Prostate gland (tissue), 2 donors: ENCODE measurements around the gene STAT4. TPM values are rescaled to one million over a fixed set of nuclear protein-coding genes. Genes with fewer than 3 reads are reported as not detected.

Source experiments
- DNase-seq: peaks from one replicate; pipeline ENCODE4 v3.0.0-alpha.2; 2019; ENCODE audit warnings: low spot score
- H3K27ac ChIP-seq, 2 donors: fragments of 200-600 bp; sonication (generic); 2 replicates each; pipeline ENCODE4 v1.5.1; 2017 to 2019
- H3K27me3 ChIP-seq: fragments of 200-600 bp; sonication (generic); replicated peaks from 2 replicates; pipeline ENCODE4 v1.5.1; 2019; ENCODE audit not compliant: insufficient read depth
- H3K36me3 ChIP-seq, 2 donors: fragments of 200-600 bp; sonication (generic); 1 replicate in 1 of 2; 2 replicates in 1 of 2; pipeline versions ENCODE4 v1.5.1 to v1.8.1; 2017 to 2019
- H3K4me1 ChIP-seq: fragments of 200-600 bp; sonication (generic); replicated peaks from 2 replicates; pipeline ENCODE4 v1.5.1; 2019
- H3K4me3 ChIP-seq, 2 donors: fragments of 200-600 bp; sonication (generic); 2 replicates each; pipeline ENCODE4 v1.5.1; 2017 to 2019
- H3K9me3 ChIP-seq: fragments of 200-600 bp; sonication (generic); 2 replicates; pipeline ENCODE4 v1.5.1; 2017
- POLR2A ChIP-seq: fragments of 450-650 bp; IDR thresholded peaks from one replicate; pipeline ENCODE4 v1.6.1; 2016; ENCODE audit warnings: antibody characterized with exemption, mild to moderate bottlenecking
- POLR2AphosphoS5 ChIP-seq: sonication (generic); formaldehyde crosslinking; IDR thresholded peaks from one replicate; pipeline ENCODE4 v1.6.1; 2017; ENCODE audit warnings: antibody characterized with exemption
- WGBS: methylation state at CpG from one replicate; pipeline ENCODE4 v1.1.5; 2018; 5-methylcytosine and 5-hydroxymethylcytosine counted together
- intact Hi-C: fragments of 100-400 bp; cut with DNase I; formaldehyde crosslinking; loops from one replicate; pipeline ENCODE4 v1.14.2; 2022
- total RNA-seq, 2 donors: library from RNA; depleted of rRNA; stranded (reverse); fragments of >200 nt; gene quantifications; one replicate each; pipeline ENCODE4 v1.1.0, GENCODE V29; 2016
- TF ChIP-seq, protein P1 (sequence below), 4 experiments: fragments of 200-600 bp in 2 of 4; fragments of 450-650 bp in 2 of 4; sonication (generic) in 2 of 4; IDR thresholded peaks; 1 replicate in 3 of 4; 2 replicates in 1 of 4; pipeline ENCODE4 v1.5.1; 2016 to 2019; ENCODE audit warnings: antibody characterized with exemption in 4 of 4, mild to moderate bottlenecking in 2 of 4, moderate library complexity in 2 of 4

The STAT4 gene
- total RNA-seq, 2 donors from 2014 or later = 0.41 to 8.8 TPM

DNA sequence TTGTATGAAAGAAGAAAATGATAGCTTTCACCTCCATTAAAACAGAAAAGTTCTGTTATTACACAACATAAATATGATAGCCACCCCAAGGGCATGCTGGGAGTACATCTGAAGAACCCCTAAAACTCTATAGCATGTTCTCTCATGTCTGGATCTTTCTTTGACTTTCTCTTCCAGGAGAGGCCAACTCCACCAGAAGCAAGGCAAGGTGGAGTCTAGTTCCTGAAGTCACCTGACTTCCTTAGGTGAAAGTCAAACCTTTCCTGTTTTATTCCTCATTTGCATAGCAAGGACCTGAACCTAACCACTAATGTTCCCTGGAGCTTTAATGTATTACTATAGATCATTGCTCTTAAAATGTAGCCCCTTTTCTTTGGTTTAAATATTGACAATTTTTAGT is 142.5 kb downstream of the STAT4 start:
- no peaks in the 10 kb centered on the region for H3K9me3 ChIP-seq
- H3K27me3 ChIP-seq = no peaks in the 10 kb centered on the region
- no peak for TF ChIP-seq POLR2AphosphoS5
- TF ChIP-seq, protein P1, sequence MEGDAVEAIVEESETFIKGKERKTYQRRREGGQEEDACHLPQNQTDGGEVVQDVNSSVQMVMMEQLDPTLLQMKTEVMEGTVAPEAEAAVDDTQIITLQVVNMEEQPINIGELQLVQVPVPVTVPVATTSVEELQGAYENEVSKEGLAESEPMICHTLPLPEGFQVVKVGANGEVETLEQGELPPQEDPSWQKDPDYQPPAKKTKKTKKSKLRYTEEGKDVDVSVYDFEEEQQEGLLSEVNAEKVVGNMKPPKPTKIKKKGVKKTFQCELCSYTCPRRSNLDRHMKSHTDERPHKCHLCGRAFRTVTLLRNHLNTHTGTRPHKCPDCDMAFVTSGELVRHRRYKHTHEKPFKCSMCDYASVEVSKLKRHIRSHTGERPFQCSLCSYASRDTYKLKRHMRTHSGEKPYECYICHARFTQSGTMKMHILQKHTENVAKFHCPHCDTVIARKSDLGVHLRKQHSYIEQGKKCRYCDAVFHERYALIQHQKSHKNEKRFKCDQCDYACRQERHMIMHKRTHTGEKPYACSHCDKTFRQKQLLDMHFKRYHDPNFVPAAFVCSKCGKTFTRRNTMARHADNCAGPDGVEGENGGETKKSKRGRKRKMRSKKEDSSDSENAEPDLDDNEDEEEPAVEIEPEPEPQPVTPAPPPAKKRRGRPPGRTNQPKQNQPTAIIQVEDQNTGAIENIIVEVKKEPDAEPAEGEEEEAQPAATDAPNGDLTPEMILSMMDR (IDR thresholded peaks at IDR 0.05) = no peak
- no peak for TF ChIP-seq POLR2A
- DNase-seq = no peak
- no peak overlapping the region for H3K27ac ChIP-seq
- intact Hi-C loops = no loop called here
- H3K4me3 ChIP-seq = no peak overlapping the region
- no peaks in the 10 kb centered on the region for H3K4me1 ChIP-seq
- no peaks in the 10 kb centered on the region for H3K36me3 ChIP-seq

GRCh38 chr2:191006997-191007783 is 143.6 kb downstream of the STAT4 start:
- Histone ChIP-seq H3K9me3 (no peaks in the 10 kb centered on the region), H3K27ac (no peak overlapping the region), H3K27me3 (no peaks in the 10 kb centered on the region), H3K4me3 (no peak overlapping the region), H3K4me1 (no peaks in the 10 kb centered on the region), H3K36me3 (no peaks in the 10 kb centered on the region)
- TF ChIP-seq POLR2AphosphoS5 = no peak
- TF ChIP-seq, protein P1 (IDR thresholded peaks at IDR 0.05) = no peak
- no peak for TF ChIP-seq POLR2A
- 49% methylated on average over 4 of the region's 4 CpGs for WGBS
- intact Hi-C loops = no loop called here
- DNase-seq = no peak

DNA sequence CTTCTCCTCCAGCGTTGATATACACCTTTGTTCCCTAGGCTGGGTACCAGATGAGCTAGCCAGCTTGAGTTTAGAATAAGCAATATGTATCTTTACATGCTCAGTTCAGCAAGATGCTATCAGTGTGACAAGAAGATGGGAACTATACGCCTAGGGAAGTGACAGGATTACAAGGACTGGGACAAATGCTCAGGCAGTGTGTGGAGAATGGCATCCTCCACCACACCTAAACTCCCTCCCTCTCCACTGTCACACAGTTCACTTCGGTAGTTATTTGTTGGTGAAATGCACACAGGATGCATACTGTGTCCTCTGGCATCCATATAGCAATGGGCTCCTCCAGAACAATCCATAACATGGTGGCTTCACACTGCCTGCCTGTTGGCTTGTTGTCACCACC is 144.5 kb downstream of the STAT4 start:
- no peaks in the 10 kb centered on the region for H3K9me3 ChIP-seq
- H3K4me1 ChIP-seq = no peaks in the 10 kb centered on the region
- no peak for DNase-seq
- H3K36me3 ChIP-seq = no peaks in the 10 kb centered on the region
- no peak overlapping the region for H3K4me3 ChIP-seq
- no peak overlapping the region for H3K27ac ChIP-seq
- intact Hi-C loops = no loop called here
- no peaks in the 10 kb centered on the region for H3K27me3 ChIP-seq
- TF ChIP-seq POLR2AphosphoS5 = no peak
- TF ChIP-seq POLR2A = no peak
- TF ChIP-seq, protein P1 (IDR thresholded peaks at IDR 0.05) = no peak
- 98% methylated on average over 3 of the region's 3 CpGs for WGBS

DNA sequence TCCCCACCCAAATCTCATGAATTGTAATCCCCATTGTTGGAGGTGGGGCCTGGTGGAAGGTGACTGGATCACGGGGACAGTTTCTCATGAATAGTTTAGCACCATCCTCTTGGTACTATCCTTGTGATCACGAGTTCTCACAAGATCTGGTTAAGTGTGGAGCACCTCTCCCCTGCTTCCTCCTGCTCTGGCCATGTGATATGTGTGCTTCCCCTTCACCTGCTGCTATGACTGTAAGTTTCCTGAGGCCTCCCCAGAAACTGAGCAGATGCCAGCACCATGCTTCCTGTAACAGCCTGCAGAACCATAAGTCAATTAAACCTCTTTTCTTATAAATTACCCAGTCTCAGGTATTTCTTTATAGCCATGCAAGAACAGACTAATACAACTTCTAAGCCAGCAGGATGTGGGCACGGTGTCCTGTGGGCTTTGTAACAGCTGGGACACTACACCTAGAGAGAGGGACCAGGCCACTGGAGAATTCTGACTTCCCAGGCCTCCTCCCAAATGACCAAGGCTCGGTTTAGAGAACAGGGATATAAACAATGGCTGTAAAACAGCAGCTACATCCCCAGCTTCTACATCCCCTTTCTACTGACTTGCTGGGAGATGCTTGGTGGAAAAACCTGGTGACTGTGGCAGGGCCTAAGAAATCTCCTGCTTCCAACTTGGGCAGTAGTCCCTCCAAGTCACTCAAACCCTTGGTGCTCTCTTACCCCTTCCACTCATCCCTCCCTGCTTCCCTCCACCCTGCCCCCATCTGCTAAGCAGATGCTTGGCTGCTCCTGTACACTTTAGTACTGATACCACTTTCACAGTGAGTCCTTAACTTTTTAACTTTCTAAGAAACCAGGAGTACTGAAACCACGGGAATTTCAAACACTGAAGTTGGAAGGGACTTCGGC is 147.1 kb downstream of the STAT4 start:
- no peaks in the 10 kb centered on the region for H3K27me3 ChIP-seq
- no peaks in the 10 kb centered on the region for H3K4me1 ChIP-seq
- H3K4me3 ChIP-seq = no peak overlapping the region
- H3K27ac ChIP-seq = no peak overlapping the region
- no peaks in the 10 kb centered on the region for H3K9me3 ChIP-seq
- H3K36me3 ChIP-seq = no peaks in the 10 kb centered on the region
- DNase-seq = no peak
- WGBS = 97% methylated on average over 6 of the region's 6 CpGs
- intact Hi-C loops = no loop called here
- TF ChIP-seq POLR2AphosphoS5 (no peak), POLR2A (no peak)
- TF ChIP-seq, protein P1 (IDR thresholded peaks at IDR 0.05) = no peak
